ENCODE measurements around the gene CNIH2.

Gene CNIH2

DNA sequence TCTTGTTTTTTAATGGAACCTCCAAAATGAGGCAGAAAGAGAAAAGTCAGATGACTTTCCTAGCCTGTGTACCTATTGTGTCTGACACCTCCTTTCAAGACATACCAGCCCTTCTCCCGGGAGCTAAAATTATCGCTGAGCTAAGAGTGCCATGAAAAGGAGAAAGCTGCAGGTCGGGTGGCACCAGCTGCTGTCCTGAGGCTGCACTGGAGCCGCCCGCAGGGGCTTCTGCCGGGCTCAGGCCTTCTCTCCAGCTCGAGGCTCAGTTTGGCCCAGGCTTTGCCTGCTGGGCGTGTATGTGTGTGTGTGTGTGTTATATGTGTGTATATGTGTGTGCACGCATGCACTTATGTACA is 37.2 kb upstream of the CNIH2 start:
- WGBS: 93% methylated on average over 6 of the region's 9 CpGs
- Histone ChIP-seq H3K4me3 (ENCODE audit: insufficient read depth in 1 of 2, low read depth in 1 of 2, low read length in 2 of 2) (no peak overlapping the region), H2BK120ac (ENCODE audit: low read depth, low read length) (no peak overlapping the region)

DNA sequence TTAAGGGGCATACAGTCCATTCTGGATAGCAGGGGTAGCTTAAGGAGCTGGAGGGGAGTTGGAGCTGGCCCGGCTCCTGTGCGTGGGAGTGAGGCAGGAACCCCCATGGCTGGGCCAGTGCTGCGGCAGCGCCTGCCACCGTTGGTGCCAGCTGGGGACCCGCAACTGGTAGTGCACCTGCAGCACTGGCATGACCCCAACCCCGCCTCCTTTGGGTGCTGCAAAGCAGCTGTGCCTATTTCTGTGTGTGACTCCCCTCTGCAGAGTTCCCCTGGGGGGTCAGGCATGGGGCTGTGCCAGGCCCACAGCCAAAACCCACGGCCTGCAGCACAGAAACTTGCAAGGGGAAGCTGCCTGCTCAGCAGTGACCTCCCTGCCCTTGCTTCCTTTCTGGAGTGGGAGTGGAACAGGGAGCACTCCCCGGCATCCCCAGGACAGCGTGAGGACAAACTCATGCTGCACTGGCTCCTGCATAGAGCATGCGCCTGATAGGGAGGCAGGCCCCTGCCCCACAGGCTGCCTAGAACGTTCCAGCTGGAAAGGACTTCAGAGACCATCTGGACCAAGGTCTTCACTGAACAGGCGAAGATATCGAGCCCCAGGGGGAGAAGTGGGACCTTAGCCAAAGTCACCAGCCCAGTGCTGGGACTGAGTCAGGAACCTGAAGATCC is 35.7 kb upstream of the CNIH2 start:
- DNase-seq: no peak

More for the DNA sequence above, 37.2 kb upstream of the CNIH2 start:
- DNase-seq: no peak
- Histone ChIP-seq H3K79me1 (replicated peaks; ENCODE audit: low read length, poor library complexity, severe bottlenecking) (no peaks in the 10 kb centered on the region), H3K4me1 (ENCODE audit: control insufficient read depth, insufficient read depth, low read depth, low read length) (peaks cover 2% of the 10 kb centered on the region), H3K9me3 (ENCODE audit: control insufficient read depth, low read length) (no peaks in the 10 kb centered on the region), H2AFZ (ENCODE audit: low read depth, low read length) (no peak overlapping the region), H3K23ac (ENCODE audit: low read length in 2 of 2) (no peak overlapping the region), H2BK5ac (ENCODE audit: low read depth, low read length, poor library complexity, severe bottlenecking) (no peak overlapping the region), H3K27me3 (ENCODE audit: control insufficient read depth in 1 of 2, insufficient read depth in 1 of 2, low read length in 2 of 2) (no peaks in the 10 kb centered on the region), H3K14ac (ENCODE audit: low read length in 2 of 2) (no peak overlapping the region), H3K27ac (ENCODE audit: low read length, poor library complexity, severe bottlenecking) (no peak overlapping the region), H3K4me2 (ENCODE audit: low read length, poor library complexity, severe bottlenecking) (no peak overlapping the region), H4K8ac (ENCODE audit: low read length) (no peak overlapping the region), H2BK15ac (ENCODE audit: low read depth, poor library complexity, severe bottlenecking) (no peak overlapping the region), H2AK5ac (ENCODE audit: low read length, severe bottlenecking) (no peak overlapping the region), H3K4ac (ENCODE audit: low read depth in 1 of 2, low read length in 2 of 2) (no peak overlapping the region), H3K9ac (ENCODE audit: low read length) (no peak overlapping the region), H3K36me3 (ENCODE audit: control insufficient read depth in 1 of 2, insufficient read depth in 2 of 2, low read depth in 1 of 2, low read length in 2 of 2) (peaks cover 71 to 90% of the 10 kb centered on the region in 2 experiments), H3K18ac (ENCODE audit: low read depth in 1 of 2, low read length in 2 of 2) (no peak overlapping the region), H4K91ac (ENCODE audit: low read length) (no peak overlapping the region), H2BK12ac (ENCODE audit: low read length in 2 of 2) (no peak overlapping the region)

DNA sequence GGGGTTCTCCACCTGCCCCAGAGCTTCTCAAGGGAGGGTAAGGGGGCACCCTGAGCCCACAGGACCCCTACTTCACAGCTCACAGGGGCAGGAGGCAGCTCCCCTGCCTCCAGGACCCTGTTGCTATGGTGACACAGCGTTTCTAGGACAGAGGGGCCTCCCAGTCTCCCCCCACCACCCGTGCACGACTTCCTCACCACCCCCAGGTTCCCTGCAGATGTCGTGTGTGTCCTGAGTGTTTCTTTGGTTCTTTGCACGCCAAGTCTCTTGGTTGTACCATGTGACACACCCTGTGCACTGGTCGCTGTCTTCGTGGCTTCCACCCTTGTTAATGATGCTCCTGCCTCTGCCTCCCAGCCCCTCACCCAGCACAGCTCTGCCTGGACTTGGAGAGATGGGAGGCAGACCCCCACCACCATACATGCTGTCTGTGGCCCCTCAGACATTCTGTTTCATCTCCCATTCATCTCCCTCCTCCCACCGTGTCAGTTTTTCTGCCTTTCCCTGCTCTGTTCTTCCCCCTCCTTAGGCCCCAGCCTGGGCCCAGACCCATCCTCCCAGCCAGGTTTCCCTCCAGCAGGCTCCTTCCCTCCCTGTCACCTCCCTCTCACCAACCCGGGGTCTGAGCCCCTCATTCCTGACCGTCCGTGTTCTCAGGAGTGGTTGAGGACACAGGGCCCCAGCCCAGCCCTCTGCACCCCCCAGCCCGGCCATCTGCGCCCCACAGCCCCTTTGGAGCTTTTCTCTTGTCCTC is 34.0 kb upstream of the CNIH2 start:
- peaks cover 60 to 78% of the 10 kb centered on the region in 2 experiments for H3K36me3 ChIP-seq (ENCODE audit: control insufficient read depth in 1 of 2, insufficient read depth in 2 of 2, low read depth in 1 of 2, low read length in 2 of 2)
- WGBS: 92% methylated on average over 13 of the region's 13 CpGs
- no peak for DNase-seq
- no peak overlapping the region for H2AFZ ChIP-seq (ENCODE audit: low read depth, low read length)
- H2BK15ac ChIP-seq (ENCODE audit: low read depth, poor library complexity, severe bottlenecking): no peak overlapping the region
- H3K9me3 ChIP-seq (ENCODE audit: control insufficient read depth, low read length): no peaks in the 10 kb centered on the region
- no peak overlapping the region for H2BK5ac ChIP-seq (ENCODE audit: low read depth, low read length, poor library complexity, severe bottlenecking)
- H3K18ac ChIP-seq (ENCODE audit: low read depth in 1 of 2, low read length in 2 of 2): no peak overlapping the region
- H3K4me3 ChIP-seq (ENCODE audit: insufficient read depth in 1 of 2, low read depth in 1 of 2, low read length in 2 of 2): no peak overlapping the region
- H3K4me2 ChIP-seq (ENCODE audit: low read length, poor library complexity, severe bottlenecking): no peak overlapping the region
- no peaks in the 10 kb centered on the region for H3K79me1 ChIP-seq (replicated peaks; ENCODE audit: low read length, poor library complexity, severe bottlenecking)
- H3K23ac ChIP-seq (ENCODE audit: low read length in 2 of 2): no peak overlapping the region
- H3K4ac ChIP-seq (ENCODE audit: low read depth in 1 of 2, low read length in 2 of 2): no peak overlapping the region
- no peak overlapping the region for H3K27ac ChIP-seq (ENCODE audit: low read length, poor library complexity, severe bottlenecking)
- H4K91ac ChIP-seq (ENCODE audit: low read length): no peak overlapping the region
- peaks cover 3% of the 10 kb centered on the region for H3K4me1 ChIP-seq (ENCODE audit: control insufficient read depth, insufficient read depth, low read depth, low read length)
- no peak overlapping the region for H2BK120ac ChIP-seq (ENCODE audit: low read depth, low read length)
- H3K27me3 ChIP-seq (ENCODE audit: control insufficient read depth in 1 of 2, insufficient read depth in 1 of 2, low read length in 2 of 2): no peaks in the 10 kb centered on the region
- H4K8ac ChIP-seq (ENCODE audit: low read length): no peak overlapping the region
- H2BK12ac ChIP-seq (ENCODE audit: low read length in 2 of 2): no peak overlapping the region
- no peak overlapping the region for H3K9ac ChIP-seq (ENCODE audit: low read length)
- no peak overlapping the region for H2AK5ac ChIP-seq (ENCODE audit: low read length, severe bottlenecking)
- H3K14ac ChIP-seq (ENCODE audit: low read length in 2 of 2): no peak overlapping the region

More for the DNA sequence above, 35.7 kb upstream of the CNIH2 start:
- Histone ChIP-seq H3K27me3 (ENCODE audit: control insufficient read depth in 1 of 2, insufficient read depth in 1 of 2, low read length in 2 of 2) (no peaks in the 10 kb centered on the region), H3K4me2 (ENCODE audit: low read length, poor library complexity, severe bottlenecking) (no peak overlapping the region), H4K8ac (ENCODE audit: low read length) (no peak overlapping the region), H2BK120ac (ENCODE audit: low read depth, low read length) (no peak overlapping the region), H2BK12ac (ENCODE audit: low read length in 2 of 2) (no peak overlapping the region), H3K23ac (ENCODE audit: low read length in 2 of 2) (no peak overlapping the region), H4K91ac (ENCODE audit: low read length) (no peak overlapping the region), H3K4me1 (ENCODE audit: control insufficient read depth, insufficient read depth, low read depth, low read length) (peaks cover 2% of the 10 kb centered on the region), H3K36me3 (ENCODE audit: control insufficient read depth in 1 of 2, insufficient read depth in 2 of 2, low read depth in 1 of 2, low read length in 2 of 2) (peaks cover 68 to 91% of the 10 kb centered on the region in 2 experiments), H3K27ac (ENCODE audit: low read length, poor library complexity, severe bottlenecking) (no peak overlapping the region), H2AK5ac (ENCODE audit: low read length, severe bottlenecking) (no peak overlapping the region), H3K14ac (ENCODE audit: low read length in 2 of 2) (no peak overlapping the region), H2BK15ac (ENCODE audit: low read depth, poor library complexity, severe bottlenecking) (peak overlapping the region; percentile 26), H3K9ac (ENCODE audit: low read length) (no peak overlapping the region), H3K4ac (ENCODE audit: low read depth in 1 of 2, low read length in 2 of 2) (no peak overlapping the region), H2AFZ (ENCODE audit: low read depth, low read length) (no peak overlapping the region), H2BK5ac (ENCODE audit: low read depth, low read length, poor library complexity, severe bottlenecking) (no peak overlapping the region), H3K9me3 (ENCODE audit: control insufficient read depth, low read length) (no peaks in the 10 kb centered on the region), H3K79me1 (replicated peaks; ENCODE audit: low read length, poor library complexity, severe bottlenecking) (no peaks in the 10 kb centered on the region), H3K18ac (ENCODE audit: low read depth in 1 of 2, low read length in 2 of 2) (no peak overlapping the region), H3K4me3 (ENCODE audit: insufficient read depth in 1 of 2, low read depth in 1 of 2, low read length in 2 of 2) (no peak overlapping the region)
- 94% methylated on average over 14 of the region's 14 CpGs for WGBS

DNA sequence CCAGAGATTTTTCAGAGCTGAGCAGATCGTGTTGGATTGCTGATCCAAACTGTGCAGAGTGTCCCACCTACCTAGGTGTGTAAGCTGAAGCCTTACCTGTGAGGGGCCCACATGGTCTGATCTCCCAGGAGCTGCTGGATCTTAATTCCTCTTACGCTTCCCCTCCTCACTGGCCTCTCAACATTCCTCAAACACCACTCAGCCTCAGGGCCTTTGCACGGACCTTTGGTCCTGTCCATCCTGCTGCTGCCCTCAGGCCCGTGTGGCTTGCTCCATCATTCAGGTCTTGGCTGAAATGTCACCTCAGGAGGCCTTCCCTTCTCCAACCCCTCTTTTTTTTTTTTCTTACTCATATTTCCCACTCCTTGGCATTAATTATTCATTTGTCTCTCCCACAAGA is 30.7 kb upstream of the CNIH2 start:
- no peak overlapping the region for H2BK12ac ChIP-seq (ENCODE audit: low read length in 2 of 2)
- no peak overlapping the region for H3K23ac ChIP-seq (ENCODE audit: low read length in 2 of 2)
- H3K4me2 ChIP-seq (ENCODE audit: low read length, poor library complexity, severe bottlenecking): no peak overlapping the region
- peaks cover 48 to 64% of the 10 kb centered on the region in 2 experiments for H3K36me3 ChIP-seq (ENCODE audit: control insufficient read depth in 1 of 2, insufficient read depth in 2 of 2, low read depth in 1 of 2, low read length in 2 of 2)
- no peak overlapping the region for H4K8ac ChIP-seq (ENCODE audit: low read length)
- H3K14ac ChIP-seq (ENCODE audit: low read length in 2 of 2): no peak overlapping the region
- no peak overlapping the region for H3K4ac ChIP-seq (ENCODE audit: low read depth in 1 of 2, low read length in 2 of 2)
- H3K27ac ChIP-seq (ENCODE audit: low read length, poor library complexity, severe bottlenecking): no peak overlapping the region
- H2AK5ac ChIP-seq (ENCODE audit: low read length, severe bottlenecking): no peak overlapping the region
- no peak overlapping the region for H3K4me3 ChIP-seq (ENCODE audit: insufficient read depth in 1 of 2, low read depth in 1 of 2, low read length in 2 of 2)
- H3K9me3 ChIP-seq (ENCODE audit: control insufficient read depth, low read length): no peaks in the 10 kb centered on the region
- peaks cover 3% of the 10 kb centered on the region for H3K4me1 ChIP-seq (ENCODE audit: control insufficient read depth, insufficient read depth, low read depth, low read length)
- no peaks in the 10 kb centered on the region for H3K27me3 ChIP-seq (ENCODE audit: control insufficient read depth in 1 of 2, insufficient read depth in 1 of 2, low read length in 2 of 2)
- no peak overlapping the region for H3K18ac ChIP-seq (ENCODE audit: low read depth in 1 of 2, low read length in 2 of 2)
- no peak overlapping the region for H3K9ac ChIP-seq (ENCODE audit: low read length)
- WGBS: 87% methylated on average over 4 of the region's 4 CpGs
- H2BK5ac ChIP-seq (ENCODE audit: low read depth, low read length, poor library complexity, severe bottlenecking): no peak overlapping the region
- H4K91ac ChIP-seq (ENCODE audit: low read length): no peak overlapping the region
- H2AFZ ChIP-seq (ENCODE audit: low read depth, low read length): no peak overlapping the region
- no peaks in the 10 kb centered on the region for H3K79me1 ChIP-seq (replicated peaks; ENCODE audit: low read length, poor library complexity, severe bottlenecking)
- H2BK15ac ChIP-seq (ENCODE audit: low read depth, poor library complexity, severe bottlenecking): no peak overlapping the region
- no peak overlapping the region for H2BK120ac ChIP-seq (ENCODE audit: low read depth, low read length)
- DNase-seq: no peak

Measured in mesenchymal stem cell (in vitro differentiated cells and primary cell).